ENCODE measurements around the gene PUS7. TPM values are rescaled to one million over a fixed set of nuclear protein-coding genes. Genes with fewer than 3 reads are reported as not detected.
"Not testable (repeated sequence)": the region's sequence is repeated elsewhere in the genome, so short reads cannot be mapped to it uniquely, and the experiment has no call there.

PUS7 gene
- total RNA-seq, 2 donors from 2014 or later: 14.4 to 14.5 TPM

- H3K9me3 Mint-ChIP-seq: no peaks in the 10 kb centered on the region
Measured at GRCh38 chr7:105452085-105452484, 70.0 kb downstream of the PUS7 start.

GRCh38 chr7:105450870-105451269 lies 71.2 kb downstream of the PUS7 start:
- H3K27ac Mint-ChIP-seq; DNase-seq; H3K9me3 Mint-ChIP-seq; H3K27me3 Mint-ChIP-seq (ENCODE audit: low read depth); H3K4me3 Mint-ChIP-seq; H3K36me3 Mint-ChIP-seq (ENCODE audit: insufficient read depth in 2 of 2); ATAC-seq (replicated peaks in 1 of 2): not testable (repeated sequence)
- peaks cover 31% of the 10 kb centered on the region for H3K4me1 Mint-ChIP-seq (ENCODE audit: low read depth)

More at GRCh38 chr7:105452085-105452484, 70.0 kb downstream of the PUS7 start:
- H3K4me3 Mint-ChIP-seq: no peak overlapping the region
- DNase-seq (no peak), ATAC-seq (replicated peaks in 1 of 2) (no peak)
- no peak overlapping the region for H3K27ac Mint-ChIP-seq
- peaks cover 28% of the 10 kb centered on the region for H3K4me1 Mint-ChIP-seq (ENCODE audit: low read depth)
- peaks cover 0 to 3% of the 10 kb centered on the region in 2 donors for H3K36me3 Mint-ChIP-seq (ENCODE audit: insufficient read depth in 2 of 2)
- H3K27me3 Mint-ChIP-seq (ENCODE audit: low read depth): no peaks in the 10 kb centered on the region

GRCh38 chr7:105450177-105450861 lies 71.8 kb downstream of the PUS7 start:
- peaks cover 33% of the 10 kb centered on the region for H3K4me1 Mint-ChIP-seq (ENCODE audit: low read depth)
- H3K4me3 Mint-ChIP-seq: no peak overlapping the region
- H3K9me3 Mint-ChIP-seq: no peaks in the 10 kb centered on the region
- H3K36me3 Mint-ChIP-seq (ENCODE audit: insufficient read depth in 2 of 2): no peaks in the 10 kb centered on the region
- no peaks in the 10 kb centered on the region for H3K27me3 Mint-ChIP-seq (ENCODE audit: low read depth)
- H3K27ac Mint-ChIP-seq: no peak overlapping the region
- peak; percentile 50 to 67 for ATAC-seq (replicated peaks in 1 of 2)
- no peak for DNase-seq

- Mint-ChIP-seq H3K4me1 (ENCODE audit: low read depth) (peaks cover 41% of the 10 kb centered on the region), H3K27ac (peak overlapping the region; percentile 72), H3K27me3 (ENCODE audit: low read depth) (no peaks in the 10 kb centered on the region), H3K9me3 (no peaks in the 10 kb centered on the region), H3K36me3 (ENCODE audit: insufficient read depth in 2 of 2) (no peaks in the 10 kb centered on the region), H3K4me3 (peak overlapping the region in 1 of 2 donors; percentile 26)
- no peak for DNase-seq
- ATAC-seq (replicated peaks in 1 of 2): no peak
Measured at GRCh38 chr7:105448181-105448580, 73.9 kb downstream of the PUS7 start.

- H3K36me3 Mint-ChIP-seq (ENCODE audit: insufficient read depth in 2 of 2): no peaks in the 10 kb centered on the region
- H3K4me1 Mint-ChIP-seq (ENCODE audit: low read depth): peaks cover 29% of the 10 kb centered on the region
- no peak overlapping the region for H3K4me3 Mint-ChIP-seq
- no peaks in the 10 kb centered on the region for H3K27me3 Mint-ChIP-seq (ENCODE audit: low read depth)
- DNase-seq (no peak), ATAC-seq (replicated peaks in 1 of 2) (no peak)
- H3K9me3 Mint-ChIP-seq: no peaks in the 10 kb centered on the region
- H3K27ac Mint-ChIP-seq: no peak overlapping the region
Measured at GRCh38 chr7:105444342-105444987, 77.6 kb downstream of the PUS7 start.

DNA sequence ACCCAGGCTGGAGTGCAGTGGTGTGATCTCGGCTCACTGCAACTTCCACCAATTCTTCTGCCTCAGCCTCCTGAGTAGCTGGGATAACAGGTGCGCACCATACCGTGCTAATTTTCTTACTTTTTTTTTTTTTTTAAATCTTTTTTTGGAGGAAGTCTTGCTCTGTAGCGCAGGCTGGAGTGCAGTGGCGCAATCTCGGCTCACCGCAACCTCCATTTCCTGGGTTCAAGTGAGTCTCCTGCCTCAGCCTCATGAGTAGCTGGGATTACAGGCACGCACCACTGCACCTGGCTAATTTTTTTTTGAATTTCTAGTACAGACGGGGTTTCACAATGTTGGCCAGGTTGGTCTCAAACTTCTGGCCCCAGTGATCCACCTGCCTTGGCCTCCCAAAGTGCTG lies 79.9 kb downstream of the PUS7 start:
- H3K27me3 Mint-ChIP-seq (ENCODE audit: low read depth); H3K4me3 Mint-ChIP-seq; DNase-seq; H3K36me3 Mint-ChIP-seq (ENCODE audit: insufficient read depth in 2 of 2); H3K27ac Mint-ChIP-seq; ATAC-seq (replicated peaks in 1 of 2); H3K9me3 Mint-ChIP-seq: not testable (repeated sequence)
- H3K4me1 Mint-ChIP-seq (ENCODE audit: low read depth): peaks cover 20% of the 10 kb centered on the region

- Mint-ChIP-seq H3K36me3 (ENCODE audit: insufficient read depth in 2 of 2) (no peaks in the 10 kb centered on the region), H3K4me1 (ENCODE audit: low read depth) (peaks cover 8% of the 10 kb centered on the region), H3K27me3 (ENCODE audit: low read depth) (no peaks in the 10 kb centered on the region)
Measured at GRCh38 chr7:105439174-105439893, 82.7 kb downstream of the PUS7 start.

DNA sequence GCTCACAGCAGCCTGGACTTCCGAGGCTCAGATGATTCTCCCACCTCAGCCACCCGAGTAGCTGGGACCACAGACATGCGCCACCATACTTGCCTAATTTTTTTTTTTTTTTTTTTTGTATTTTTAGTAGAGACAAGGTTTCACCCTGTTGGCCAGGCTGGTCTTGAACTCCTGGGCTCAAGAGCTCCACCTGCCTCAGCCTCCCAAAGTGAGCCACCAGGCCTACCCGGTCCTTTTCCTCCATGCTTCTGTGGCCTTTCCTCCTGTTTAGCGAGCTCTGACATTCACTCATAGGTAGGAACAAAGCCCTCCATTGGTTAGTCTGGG lies 83.3 kb downstream of the PUS7 start:
- Mint-ChIP-seq H3K27ac (peak overlapping the region; percentile 8), H3K9me3 (peaks cover 0 to 2% of the 10 kb centered on the region in 2 donors), H3K4me1 (ENCODE audit: low read depth) (peaks cover 6% of the 10 kb centered on the region), H3K27me3 (ENCODE audit: low read depth) (no peaks in the 10 kb centered on the region), H3K4me3 (no peak overlapping the region), H3K36me3 (ENCODE audit: insufficient read depth in 2 of 2) (no peaks in the 10 kb centered on the region)
- DNase-seq: no peak
- ATAC-seq (replicated peaks in 1 of 2): no peak

More at GRCh38 chr7:105439174-105439893, 82.7 kb downstream of the PUS7 start:
- Mint-ChIP-seq H3K9me3 (peaks cover 0 to 2% of the 10 kb centered on the region in 2 donors), H3K4me3 (no peak overlapping the region), H3K27ac (peak overlapping the region; percentile 8)
- DNase-seq (no peak), ATAC-seq (replicated peaks in 1 of 2) (peak in 1 of 2 donors; percentile 39)

- H3K27me3 Mint-ChIP-seq (ENCODE audit: low read depth): no peaks in the 10 kb centered on the region
- no peaks in the 10 kb centered on the region for H3K36me3 Mint-ChIP-seq (ENCODE audit: insufficient read depth in 2 of 2)
- H3K9me3 Mint-ChIP-seq: peaks cover 0 to 2% of the 10 kb centered on the region in 2 donors
- peaks cover 6% of the 10 kb centered on the region for H3K4me1 Mint-ChIP-seq (ENCODE audit: low read depth)
- ATAC-seq (replicated peaks in 1 of 2) (no peak), DNase-seq (no peak)
- H3K27ac Mint-ChIP-seq: no peak overlapping the region
- H3K4me3 Mint-ChIP-seq: no peak overlapping the region
Measured at GRCh38 chr7:105438254-105438653, 83.8 kb downstream of the PUS7 start.

GRCh38 chr7:105437356-105437755 lies 84.7 kb downstream of the PUS7 start:
- H3K27ac Mint-ChIP-seq; H3K36me3 Mint-ChIP-seq (ENCODE audit: insufficient read depth in 2 of 2); H3K4me1 Mint-ChIP-seq (ENCODE audit: low read depth); H3K4me3 Mint-ChIP-seq; DNase-seq; H3K9me3 Mint-ChIP-seq; ATAC-seq (replicated peaks in 1 of 2); H3K27me3 Mint-ChIP-seq (ENCODE audit: low read depth): not testable (repeated sequence)

DNA sequence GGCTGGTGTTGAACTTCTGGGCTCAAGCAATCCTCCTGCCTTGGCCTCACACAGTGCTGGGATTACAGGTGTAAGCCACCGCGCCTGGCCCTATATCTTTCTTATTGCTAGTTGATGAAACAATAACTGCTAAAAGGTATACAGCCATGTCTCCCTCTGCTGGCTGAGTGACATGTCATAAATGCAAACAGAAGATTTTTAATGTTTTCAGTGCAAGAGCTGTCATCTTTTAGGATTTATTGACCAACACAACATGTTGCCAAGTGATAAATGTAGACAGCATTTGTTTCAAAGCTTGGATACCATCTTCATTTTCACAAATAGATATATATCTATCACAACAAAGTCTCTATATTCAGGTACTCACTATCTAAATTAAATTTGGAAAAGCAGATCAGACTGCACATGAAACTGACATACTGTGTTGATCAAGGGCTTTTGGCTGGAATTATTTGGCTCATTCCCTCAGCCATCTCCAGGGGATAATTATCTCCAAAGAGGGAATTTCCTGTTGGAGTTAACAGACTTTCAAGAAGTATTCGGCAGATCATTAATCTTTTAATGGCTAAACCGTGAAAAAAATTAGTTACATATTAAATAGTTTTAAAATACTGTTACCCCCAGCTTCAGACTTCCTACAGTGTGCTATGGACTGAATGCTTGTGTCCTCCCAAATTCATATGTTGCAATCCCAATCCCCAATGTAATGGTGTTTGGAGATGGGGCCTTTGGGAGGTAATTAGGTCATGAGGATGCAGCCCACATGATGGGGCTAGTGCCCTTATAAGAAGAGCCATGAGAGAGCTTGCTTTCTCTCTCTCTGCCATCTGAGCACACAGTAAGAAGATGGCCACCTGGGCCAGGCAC lies 92.1 kb downstream of the PUS7 start:
- Mint-ChIP-seq H3K4me1 (ENCODE audit: low read depth) (peaks cover 36% of the 10 kb centered on the region), H3K4me3 (no peak overlapping the region), H3K27me3 (ENCODE audit: low read depth) (no peaks in the 10 kb centered on the region), H3K9me3 (no peaks in the 10 kb centered on the region), H3K27ac (no peak overlapping the region), H3K36me3 (ENCODE audit: insufficient read depth in 2 of 2) (no peaks in the 10 kb centered on the region)
- DNase-seq (peak; percentile 38 to 57), ATAC-seq (replicated peaks in 1 of 2) (peak; percentile 31 to 40)

DNA sequence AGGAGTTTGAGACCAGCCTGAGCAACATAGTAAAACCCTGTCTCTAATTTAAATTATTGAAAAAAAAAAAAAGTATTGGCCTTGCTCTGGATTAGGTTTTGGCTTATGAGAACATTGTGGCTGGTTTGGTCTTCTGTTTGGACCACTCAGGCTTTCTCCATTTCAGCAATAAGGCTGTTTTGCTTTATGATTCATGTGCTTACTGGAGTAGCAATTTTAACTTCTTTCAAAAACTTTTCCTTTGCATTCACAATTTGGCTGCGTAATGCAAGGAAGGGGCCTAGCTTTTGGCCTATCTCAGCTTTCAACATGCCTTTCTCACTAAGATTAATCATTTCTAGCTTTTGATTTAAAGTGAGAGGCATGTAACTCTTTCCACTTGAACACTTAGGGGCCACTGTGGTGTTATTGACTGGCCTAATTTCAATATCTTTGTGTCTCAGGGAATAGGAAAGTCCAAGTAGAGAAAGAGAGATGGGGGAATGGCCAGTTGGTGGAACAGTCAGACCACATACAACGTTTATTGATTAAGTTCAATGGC lies 95.4 kb downstream of the PUS7 start:
- Mint-ChIP-seq H3K9me3 (no peaks in the 10 kb centered on the region), H3K36me3 (ENCODE audit: insufficient read depth in 2 of 2) (no peaks in the 10 kb centered on the region), H3K4me3 (peak overlapping the region; percentile 39 to 50), H3K27ac (peak overlapping the region; percentile 52), H3K4me1 (ENCODE audit: low read depth) (peaks cover 36% of the 10 kb centered on the region), H3K27me3 (ENCODE audit: low read depth) (no peaks in the 10 kb centered on the region)
- peak; percentile 23 to 24 for DNase-seq
- peak; percentile 82 to 87 for ATAC-seq (replicated peaks in 1 of 2)
